Measurements from ENCODE around the gene PNLIP. TPM values are rescaled to one million over a fixed set of nuclear protein-coding genes. Genes with fewer than 3 reads are reported as not detected.

PNLIP gene
- total RNA-seq, 5 donors from 2014 or later (not counting 1 experiment from before 2014, with no cell fraction given), result 2.3 to 3.1 (median 2.6) TPM; not detected in 2

DNA sequence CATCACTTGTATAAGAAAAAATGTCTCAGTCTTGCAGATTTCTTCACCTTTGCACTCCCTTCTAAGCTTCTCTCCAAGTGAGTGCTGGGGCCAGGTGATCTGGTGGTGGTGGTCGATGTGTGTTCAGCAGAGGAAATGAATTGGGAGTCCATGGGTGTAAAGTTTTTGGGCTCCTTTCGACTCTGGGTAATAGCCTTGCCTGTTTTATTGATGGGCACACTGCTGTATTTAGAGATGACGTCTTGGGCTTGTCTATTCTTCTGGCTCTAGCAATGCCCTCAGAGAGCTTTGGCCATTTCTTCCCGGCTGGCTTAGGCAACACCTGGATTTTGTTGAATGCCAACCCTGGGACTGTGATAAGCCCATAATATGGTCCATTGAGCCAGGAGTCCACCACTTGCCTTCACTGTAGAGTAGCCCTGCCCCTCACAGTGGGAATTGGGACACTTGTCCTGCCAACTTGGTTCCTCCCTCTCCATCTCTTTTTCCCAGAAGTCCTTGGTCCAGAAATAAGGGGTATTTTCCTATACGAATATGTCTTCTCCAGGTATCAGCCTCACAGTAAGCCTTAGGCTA is 11.7 kb downstream of the PNLIP start:
- peaks cover 0 to 3% (median 0%) of the 10 kb centered on the region in 3 donors for H3K9me3 Mint-ChIP-seq
- no peak for DNase-seq
- no peak for ATAC-seq (replicated peaks in 1 of 4)
- no peak overlapping the region for H3K27ac Mint-ChIP-seq
- H3K4me3 Mint-ChIP-seq, result no peak overlapping the region
- Histone ChIP-seq H3K9me3 (no peaks in the 10 kb centered on the region), H3K27me3 (replicated peaks in 1 of 2; ENCODE audit: control insufficient read depth in 2 of 2, extremely low read depth in 1 of 2, insufficient read depth in 2 of 2, low read length in 1 of 2) (no peaks in the 10 kb centered on the region), H3K4me3 (ENCODE audit: control insufficient read depth in 1 of 2, extremely low read depth in 1 of 2, low read length in 1 of 2) (no peak overlapping the region), H3K36me3 (ENCODE audit: control insufficient read depth in 2 of 2, extremely low read depth in 1 of 2, insufficient read depth in 1 of 2, low read length in 1 of 2) (no peaks in the 10 kb centered on the region), H3K4me1 (ENCODE audit: control insufficient read depth in 1 of 2, extremely low read depth in 1 of 2, insufficient read depth in 2 of 2, low read length in 2 of 2) (no peaks in the 10 kb centered on the region), H3K27ac (ENCODE audit: low read length) (no peak overlapping the region)
- 86% methylated on average over 2 of the region's 5 CpGs for WGBS (ENCODE audit: insufficient coverage)
- H3K4me1 Mint-ChIP-seq, result no peaks in the 10 kb centered on the region
- ChIA-PET POLR2A (interaction anchor here in 1 of 2 donors (0.7 kb wide), 2 partner anchors 54 to 94 kb away, joined by 3 to 4 read pairs; no protein-coding TSS in a partner anchor), CTCF (no interaction called here)
- H3K27me3 Mint-ChIP-seq, result peaks cover 0 to 8% of the 10 kb centered on the region in 2 donors
- H3K36me3 Mint-ChIP-seq, result no peaks in the 10 kb centered on the region

DNA sequence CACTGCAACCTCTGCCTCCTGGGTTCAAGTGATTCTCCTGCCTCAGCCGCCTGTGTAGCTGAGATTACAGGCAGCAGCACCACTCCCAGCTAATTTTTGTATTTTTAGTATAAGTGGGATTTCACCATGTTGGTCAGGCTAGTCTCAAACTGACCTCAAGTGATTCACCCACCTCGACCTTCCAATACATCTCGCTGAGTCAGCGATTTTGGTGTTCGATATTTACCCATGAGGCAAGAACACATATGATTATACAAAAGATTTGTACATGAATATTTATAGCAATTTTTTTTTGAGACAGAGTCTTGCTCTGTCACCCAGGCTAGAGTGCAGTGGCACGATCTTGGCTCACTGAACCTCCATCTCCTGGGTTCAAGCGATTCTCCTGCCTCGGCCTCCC is 19.8 kb downstream of the PNLIP start:
- ChIA-PET POLR2A (interaction anchor here in 1 of 2 donors (0.6 kb wide), 1 partner anchor 9 kb away, joined by 4 read pairs; no protein-coding TSS in a partner anchor), CTCF (no interaction called here)
- Histone ChIP-seq H3K27me3 (replicated peaks in 1 of 2; ENCODE audit: control insufficient read depth in 2 of 2, extremely low read depth in 1 of 2, insufficient read depth in 2 of 2, low read length in 1 of 2) (no peaks in the 10 kb centered on the region), H3K4me1 (ENCODE audit: control insufficient read depth in 1 of 2, extremely low read depth in 1 of 2, insufficient read depth in 2 of 2, low read length in 2 of 2) (no peaks in the 10 kb centered on the region), H3K36me3 (ENCODE audit: control insufficient read depth in 2 of 2, extremely low read depth in 1 of 2, insufficient read depth in 1 of 2, low read length in 1 of 2) (no peaks in the 10 kb centered on the region), H3K4me3 (ENCODE audit: control insufficient read depth in 1 of 2, extremely low read depth in 1 of 2, low read length in 1 of 2) (no peak overlapping the region), H3K9me3 (no peaks in the 10 kb centered on the region), H3K27ac (ENCODE audit: low read length) (no peak overlapping the region)
- no peaks in the 10 kb centered on the region for H3K4me1 Mint-ChIP-seq
- H3K36me3 Mint-ChIP-seq, result no peaks in the 10 kb centered on the region
- no peak overlapping the region for H3K27ac Mint-ChIP-seq
- WGBS (ENCODE audit: insufficient coverage), result 94% methylated on average over 3 of the region's 8 CpGs
- ATAC-seq (replicated peaks in 1 of 4) (no peak), DNase-seq (no peak)
- peaks cover 0 to 12% (median under 1%) of the 10 kb centered on the region in 3 donors for H3K9me3 Mint-ChIP-seq
- peaks cover 2 to 17% of the 10 kb centered on the region in 2 donors for H3K27me3 Mint-ChIP-seq
- no peak overlapping the region for H3K4me3 Mint-ChIP-seq

DNA sequence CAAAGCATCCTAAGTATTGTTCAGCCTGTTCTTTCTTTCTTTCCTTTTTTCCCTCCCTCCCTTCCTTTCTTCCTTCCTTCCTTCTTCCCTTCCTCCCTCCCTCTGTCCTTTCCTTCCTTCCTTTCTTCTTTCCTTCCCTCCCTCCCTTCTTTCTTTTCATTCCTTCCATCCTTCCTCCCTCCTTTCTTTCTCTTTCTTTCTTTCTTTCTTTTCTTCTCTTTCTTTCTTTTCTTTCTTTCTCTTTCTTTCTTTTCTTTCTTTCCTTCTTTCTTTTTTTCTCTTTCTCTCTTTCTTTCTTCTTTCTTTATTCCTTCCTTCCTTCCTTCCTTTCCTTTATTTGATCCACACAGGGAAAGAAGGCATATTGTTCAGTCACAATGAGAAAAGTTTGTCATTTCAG is 21.2 kb downstream of the PNLIP start:
- H3K9me3 ChIP-seq, result no peaks in the 10 kb centered on the region
- Mint-ChIP-seq H3K27me3 (peaks cover 2 to 13% of the 10 kb centered on the region in 2 donors), H3K4me1 (no peaks in the 10 kb centered on the region), H3K9me3 (peaks cover 0 to 12% (median 2%) of the 10 kb centered on the region in 3 donors), H3K27ac (no peak overlapping the region), H3K36me3 (no peaks in the 10 kb centered on the region), H3K4me3 (no peak overlapping the region)
- no peaks in the 10 kb centered on the region for H3K4me1 ChIP-seq (ENCODE audit: control insufficient read depth in 1 of 2, extremely low read depth in 1 of 2, insufficient read depth in 2 of 2, low read length in 2 of 2)
- no peak for DNase-seq
- H3K27me3 ChIP-seq (replicated peaks in 1 of 2; ENCODE audit: control insufficient read depth in 2 of 2, extremely low read depth in 1 of 2, insufficient read depth in 2 of 2, low read length in 1 of 2), result no peaks in the 10 kb centered on the region
- ChIA-PET POLR2A (no interaction called here), CTCF (no interaction called here)
- no peak overlapping the region for H3K4me3 ChIP-seq (ENCODE audit: control insufficient read depth in 1 of 2, extremely low read depth in 1 of 2, low read length in 1 of 2)
- no peak for ATAC-seq (replicated peaks in 1 of 4)
- H3K36me3 ChIP-seq (ENCODE audit: control insufficient read depth in 2 of 2, extremely low read depth in 1 of 2, insufficient read depth in 1 of 2, low read length in 1 of 2), result no peaks in the 10 kb centered on the region
- H3K27ac ChIP-seq (ENCODE audit: low read length), result no peak overlapping the region

DNA sequence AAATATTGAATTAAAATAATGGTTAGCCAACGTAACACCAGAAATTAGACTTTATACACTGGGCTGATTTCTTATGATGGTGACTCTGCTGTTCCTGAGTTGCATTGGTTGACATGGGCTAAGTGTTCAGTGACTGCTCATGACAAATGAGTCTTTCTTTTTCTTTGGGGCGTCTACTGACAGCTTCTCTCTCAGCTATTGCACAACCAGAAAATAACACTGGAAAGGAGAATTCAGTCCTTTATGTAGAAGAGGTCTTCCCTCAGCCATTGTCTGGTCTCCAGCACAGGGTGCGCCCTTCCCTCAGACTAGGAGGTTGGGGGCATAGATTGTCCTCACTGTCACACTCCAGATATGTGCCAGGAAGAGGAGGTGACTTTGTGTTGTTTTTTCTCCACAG is 21.6 kb downstream of the PNLIP start:
- no peaks in the 10 kb centered on the region for H3K36me3 Mint-ChIP-seq
- CTCF ChIA-PET, result no interaction called here
- H3K9me3 Mint-ChIP-seq, result peaks cover 0 to 10% (median 2%) of the 10 kb centered on the region in 3 donors

DNA sequence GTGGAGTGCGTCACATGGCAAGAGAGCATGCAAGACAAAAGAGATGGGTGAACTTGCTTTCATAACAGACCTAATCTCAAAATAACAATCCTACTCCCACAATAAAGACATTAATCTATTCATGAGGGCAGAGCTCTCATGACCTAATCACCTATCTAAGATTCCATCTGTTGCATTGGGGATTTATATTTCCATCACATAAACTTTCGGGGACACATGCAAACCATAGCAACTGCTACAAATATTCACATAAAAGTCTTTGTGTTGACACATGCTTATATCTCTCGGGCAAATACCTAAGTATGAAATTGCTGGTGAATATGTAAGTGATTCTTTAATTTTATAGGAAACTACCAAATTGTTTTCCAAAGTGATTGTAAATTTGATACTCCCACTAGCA is 29.1 kb downstream of the PNLIP start:
- Histone ChIP-seq H3K4me1 (ENCODE audit: control insufficient read depth in 1 of 2, extremely low read depth in 1 of 2, insufficient read depth in 2 of 2, low read length in 2 of 2) (no peaks in the 10 kb centered on the region), H3K9me3 (no peaks in the 10 kb centered on the region), H3K27me3 (replicated peaks in 1 of 2; ENCODE audit: control insufficient read depth in 2 of 2, extremely low read depth in 1 of 2, insufficient read depth in 2 of 2, low read length in 1 of 2) (no peaks in the 10 kb centered on the region), H3K36me3 (ENCODE audit: control insufficient read depth in 2 of 2, extremely low read depth in 1 of 2, insufficient read depth in 1 of 2, low read length in 1 of 2) (no peaks in the 10 kb centered on the region), H3K4me3 (ENCODE audit: control insufficient read depth in 1 of 2, extremely low read depth in 1 of 2, low read length in 1 of 2) (no peak overlapping the region), H3K27ac (ENCODE audit: low read length) (no peak overlapping the region)
- H3K27me3 Mint-ChIP-seq, result peaks cover 0 to 6% of the 10 kb centered on the region in 2 donors
- ATAC-seq (replicated peaks in 1 of 4) (no peak), DNase-seq (no peak)
- peaks cover 0 to 8% (median 2%) of the 10 kb centered on the region in 3 donors for H3K9me3 Mint-ChIP-seq
- H3K4me3 Mint-ChIP-seq, result no peak overlapping the region
- no peaks in the 10 kb centered on the region for H3K36me3 Mint-ChIP-seq
- POLR2A ChIA-PET, result interaction anchor here in 1 of 2 donors (0.6 kb wide), 1 partner anchor 10 kb away, joined by 4 read pairs; no protein-coding TSS in a partner anchor
- H3K27ac Mint-ChIP-seq, result no peak overlapping the region
- no CpG with 5 or more reads among the region's 3 CpGs for WGBS (ENCODE audit: insufficient coverage)
- CTCF ChIA-PET, result no interaction called here
- no peaks in the 10 kb centered on the region for H3K4me1 Mint-ChIP-seq

More for the DNA sequence above, 21.6 kb downstream of the PNLIP start:
- Mint-ChIP-seq H3K27ac (no peak overlapping the region), H3K27me3 (peaks cover 2 to 9% of the 10 kb centered on the region in 2 donors), H3K4me3 (no peak overlapping the region), H3K4me1 (no peaks in the 10 kb centered on the region)
- DNase-seq, result no peak
- ATAC-seq (replicated peaks in 1 of 4), result no peak
- no peaks in the 10 kb centered on the region for H3K36me3 ChIP-seq (ENCODE audit: control insufficient read depth in 2 of 2, extremely low read depth in 1 of 2, insufficient read depth in 1 of 2, low read length in 1 of 2)
- no peak overlapping the region for H3K4me3 ChIP-seq (ENCODE audit: control insufficient read depth in 1 of 2, extremely low read depth in 1 of 2, low read length in 1 of 2)
- no peaks in the 10 kb centered on the region for H3K4me1 ChIP-seq (ENCODE audit: control insufficient read depth in 1 of 2, extremely low read depth in 1 of 2, insufficient read depth in 2 of 2, low read length in 2 of 2)
- H3K9me3 ChIP-seq, result no peaks in the 10 kb centered on the region
- no CpG with 5 or more reads among the region's 3 CpGs for WGBS (ENCODE audit: insufficient coverage)
- no peak overlapping the region for H3K27ac ChIP-seq (ENCODE audit: low read length)
- no peaks in the 10 kb centered on the region for H3K27me3 ChIP-seq (replicated peaks in 1 of 2; ENCODE audit: control insufficient read depth in 2 of 2, extremely low read depth in 1 of 2, insufficient read depth in 2 of 2, low read length in 1 of 2)
- POLR2A ChIA-PET, result no interaction called here

DNA sequence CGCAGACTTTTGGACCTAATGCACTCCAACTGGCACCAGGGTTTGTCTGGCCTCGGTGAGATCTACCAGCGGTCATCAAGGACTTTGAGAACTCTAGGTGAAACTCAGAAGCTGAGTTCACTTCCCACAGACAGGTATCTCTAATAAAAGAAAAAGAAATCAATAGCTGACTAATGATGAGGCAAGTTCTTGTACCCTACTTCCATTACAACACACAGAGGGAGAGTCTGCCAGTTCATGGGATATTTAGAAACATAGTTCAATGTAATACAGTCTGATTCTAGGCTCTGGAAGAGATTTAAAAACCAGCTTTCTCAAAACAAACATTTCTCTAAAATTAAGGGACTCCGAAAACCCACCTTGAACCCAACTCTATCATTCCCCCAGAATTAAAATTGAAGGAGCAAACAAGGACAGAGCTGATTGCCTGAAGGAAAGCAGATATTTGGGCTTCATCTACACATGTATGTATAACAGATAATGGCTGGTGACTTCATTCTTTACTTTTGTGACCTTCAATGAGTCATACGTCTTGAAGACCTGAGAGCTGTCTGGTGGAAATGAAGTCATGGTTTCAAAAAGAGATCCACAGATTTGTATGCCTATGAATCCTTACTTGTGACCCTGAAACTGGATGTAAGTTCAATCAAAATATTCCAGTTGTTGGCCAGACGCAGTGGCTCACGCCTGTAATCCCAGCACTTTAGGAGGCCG is 42.3 kb downstream of the PNLIP start:
- Histone ChIP-seq H3K4me3 (ENCODE audit: control insufficient read depth in 1 of 2, extremely low read depth in 1 of 2, low read length in 1 of 2) (no peak overlapping the region), H3K27ac (ENCODE audit: low read length) (no peak overlapping the region), H3K36me3 (ENCODE audit: control insufficient read depth in 2 of 2, extremely low read depth in 1 of 2, insufficient read depth in 1 of 2, low read length in 1 of 2) (no peaks in the 10 kb centered on the region), H3K4me1 (ENCODE audit: control insufficient read depth in 1 of 2, extremely low read depth in 1 of 2, insufficient read depth in 2 of 2, low read length in 2 of 2) (no peaks in the 10 kb centered on the region), H3K27me3 (replicated peaks in 1 of 2; ENCODE audit: control insufficient read depth in 2 of 2, extremely low read depth in 1 of 2, insufficient read depth in 2 of 2, low read length in 1 of 2) (peaks cover 0 to 4% of the 10 kb centered on the region in 2 experiments), H3K9me3 (no peaks in the 10 kb centered on the region)
- Mint-ChIP-seq H3K36me3 (no peaks in the 10 kb centered on the region), H3K4me3 (no peak overlapping the region), H3K4me1 (no peaks in the 10 kb centered on the region), H3K27me3 (peaks cover 0 to 3% of the 10 kb centered on the region in 2 donors), H3K9me3 (peaks cover 0 to 6% (median 0%) of the 10 kb centered on the region in 3 donors), H3K27ac (no peak overlapping the region)
- ChIA-PET POLR2A (no interaction called here), CTCF (no interaction called here)
- ATAC-seq (replicated peaks in 1 of 4) (no peak), DNase-seq (no peak)
- WGBS (ENCODE audit: insufficient coverage), result 100% methylated on average over 3 of the region's 8 CpGs
